ENCODE data around the gene SYT4. TPM values are rescaled to one million over a fixed set of nuclear protein-coding genes. Genes with fewer than 3 reads are reported as not detected.
A peak's percentile ranks its signal among the peaks of the same experiment; 100 is the strongest.

Gene SYT4
- polyA plus RNA-seq, 1 experiment, result not detected

DNA sequence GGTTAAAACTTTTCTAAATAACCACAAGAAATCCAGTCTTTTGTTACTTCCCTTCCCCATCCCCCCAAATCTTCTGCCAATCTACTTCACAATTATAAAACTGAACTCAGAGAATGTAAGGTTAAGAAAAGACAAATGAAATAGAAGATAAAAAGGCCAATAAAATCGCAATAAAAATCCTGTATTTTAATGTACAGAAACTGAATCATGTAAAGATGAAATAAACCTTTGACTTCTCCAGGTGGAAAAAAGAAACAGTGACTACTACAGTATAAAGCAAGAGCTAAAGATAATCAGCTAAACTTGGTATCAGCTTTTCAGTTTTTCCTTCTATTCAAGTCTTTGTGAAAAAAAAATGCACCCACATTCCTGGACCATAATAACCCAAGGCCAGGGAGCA lies 1.7 kb downstream of the SYT4 start:
- TF ChIP-seq, protein P1, sequence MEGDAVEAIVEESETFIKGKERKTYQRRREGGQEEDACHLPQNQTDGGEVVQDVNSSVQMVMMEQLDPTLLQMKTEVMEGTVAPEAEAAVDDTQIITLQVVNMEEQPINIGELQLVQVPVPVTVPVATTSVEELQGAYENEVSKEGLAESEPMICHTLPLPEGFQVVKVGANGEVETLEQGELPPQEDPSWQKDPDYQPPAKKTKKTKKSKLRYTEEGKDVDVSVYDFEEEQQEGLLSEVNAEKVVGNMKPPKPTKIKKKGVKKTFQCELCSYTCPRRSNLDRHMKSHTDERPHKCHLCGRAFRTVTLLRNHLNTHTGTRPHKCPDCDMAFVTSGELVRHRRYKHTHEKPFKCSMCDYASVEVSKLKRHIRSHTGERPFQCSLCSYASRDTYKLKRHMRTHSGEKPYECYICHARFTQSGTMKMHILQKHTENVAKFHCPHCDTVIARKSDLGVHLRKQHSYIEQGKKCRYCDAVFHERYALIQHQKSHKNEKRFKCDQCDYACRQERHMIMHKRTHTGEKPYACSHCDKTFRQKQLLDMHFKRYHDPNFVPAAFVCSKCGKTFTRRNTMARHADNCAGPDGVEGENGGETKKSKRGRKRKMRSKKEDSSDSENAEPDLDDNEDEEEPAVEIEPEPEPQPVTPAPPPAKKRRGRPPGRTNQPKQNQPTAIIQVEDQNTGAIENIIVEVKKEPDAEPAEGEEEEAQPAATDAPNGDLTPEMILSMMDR (IDR thresholded peaks at IDR 0.05; ENCODE audit: insufficient read depth, low read depth, low read length), result no peak

DNA sequence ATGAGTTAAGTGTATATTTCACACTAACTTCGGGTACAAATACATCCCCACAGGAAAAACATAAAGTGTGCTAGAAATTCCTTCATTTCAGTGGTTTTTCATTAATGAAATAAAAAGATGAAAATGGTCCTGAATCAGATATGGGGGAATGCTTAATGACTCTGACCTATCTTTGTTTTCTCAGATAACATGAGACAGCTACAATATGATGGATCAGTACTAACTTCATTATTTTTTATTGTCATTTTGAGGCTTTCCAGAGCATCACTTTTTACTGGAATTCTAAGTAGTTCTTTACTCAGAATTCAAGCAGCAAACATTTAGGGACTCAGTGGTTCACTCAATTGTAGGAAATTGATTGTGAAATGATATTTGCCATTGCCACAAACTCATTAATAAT lies 2.8 kb downstream of the SYT4 start:
- Histone ChIP-seq H3K4me3 (ENCODE audit: low read depth, low read length) (no peak overlapping the region), H3K36me3 (ENCODE audit: control insufficient read depth, insufficient read depth, low read length) (no peaks in the 10 kb centered on the region), H3K27me3 (ENCODE audit: control insufficient read depth, insufficient read depth, low read length) (no peaks in the 10 kb centered on the region)
- ChIA-PET POLR2A (no interaction called here), CTCF (interaction anchor here (6.0 kb wide), 1 partner anchor 1160 kb away, joined by 51 read pairs; no protein-coding TSS in a partner anchor)
- no peak for DNase-seq (ENCODE audit: low read depth)
- TF ChIP-seq, protein P1 (IDR thresholded peaks at IDR 0.05; ENCODE audit: insufficient read depth, low read depth, low read length), result no peak

More for the DNA sequence above, 1.7 kb downstream of the SYT4 start:
- CTCF ChIA-PET, result no interaction called here
- DNase-seq (ENCODE audit: low read depth), result no peak
- H3K36me3 ChIP-seq (ENCODE audit: control insufficient read depth, insufficient read depth, low read length), result no peaks in the 10 kb centered on the region
- no peak overlapping the region for H3K4me3 ChIP-seq (ENCODE audit: low read depth, low read length)
- H3K27me3 ChIP-seq (ENCODE audit: control insufficient read depth, insufficient read depth, low read length), result no peaks in the 10 kb centered on the region
- POLR2A ChIA-PET, result no interaction called here

DNA sequence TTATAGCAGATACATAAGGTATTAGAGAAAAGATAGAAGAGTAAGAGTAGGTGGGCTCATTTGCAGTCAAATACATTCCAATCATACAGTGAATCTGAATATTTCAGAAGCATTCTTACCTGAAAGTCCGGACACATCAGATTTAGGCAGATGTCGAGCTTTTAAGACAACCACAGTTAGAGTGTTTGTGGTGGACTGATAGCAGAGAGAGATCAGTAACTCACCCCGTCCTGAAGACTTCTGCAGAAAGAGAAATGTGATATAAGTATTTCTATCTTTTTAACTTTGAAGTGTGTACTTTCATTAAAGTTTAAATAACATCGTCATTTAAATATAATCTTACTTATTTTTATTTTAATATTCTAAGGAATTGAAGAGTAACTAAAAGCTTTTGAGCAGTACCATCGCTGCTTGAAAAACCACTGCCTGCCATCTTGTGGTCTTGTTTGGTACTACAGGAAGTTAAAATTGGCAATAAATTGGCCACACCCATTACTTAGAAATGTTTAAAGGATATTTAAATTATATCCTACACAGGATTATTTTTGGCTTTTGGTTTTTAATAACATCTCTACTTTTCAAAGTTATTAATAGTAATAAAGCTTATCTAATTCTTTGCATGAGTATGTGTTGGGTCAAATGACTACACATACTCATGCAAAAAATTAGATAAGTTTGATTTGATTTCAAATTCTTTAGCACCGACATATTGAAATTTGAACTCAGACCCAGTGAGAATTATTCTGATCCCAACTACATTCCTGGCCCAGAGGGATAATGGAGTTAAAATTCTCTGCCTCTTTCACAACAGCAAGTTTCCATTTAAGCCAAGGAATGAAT lies 5.5 kb downstream of the SYT4 start:
- H3K4me3 ChIP-seq (ENCODE audit: low read depth, low read length), result no peak overlapping the region
- no peaks in the 10 kb centered on the region for H3K27me3 ChIP-seq (ENCODE audit: control insufficient read depth, insufficient read depth, low read length)
- DNase-seq (ENCODE audit: low read depth), result peak; percentile 3
- CTCF ChIA-PET, result interaction anchor here (0.7 to 6.0 kb wide), 13 partner anchors 9 to 1220 kb away, joined by 3 to 51 read pairs (median 5); no protein-coding TSS in a partner anchor
- no peaks in the 10 kb centered on the region for H3K36me3 ChIP-seq (ENCODE audit: control insufficient read depth, insufficient read depth, low read length)
- POLR2A ChIA-PET, result interaction anchor here (0.6 kb wide), 1 partner anchor 13 kb away, joined by 5 read pairs; no protein-coding TSS in a partner anchor
- TF ChIP-seq, protein P1 (IDR thresholded peaks at IDR 0.05; ENCODE audit: insufficient read depth, low read depth, low read length), result peak; percentile 74

DNA sequence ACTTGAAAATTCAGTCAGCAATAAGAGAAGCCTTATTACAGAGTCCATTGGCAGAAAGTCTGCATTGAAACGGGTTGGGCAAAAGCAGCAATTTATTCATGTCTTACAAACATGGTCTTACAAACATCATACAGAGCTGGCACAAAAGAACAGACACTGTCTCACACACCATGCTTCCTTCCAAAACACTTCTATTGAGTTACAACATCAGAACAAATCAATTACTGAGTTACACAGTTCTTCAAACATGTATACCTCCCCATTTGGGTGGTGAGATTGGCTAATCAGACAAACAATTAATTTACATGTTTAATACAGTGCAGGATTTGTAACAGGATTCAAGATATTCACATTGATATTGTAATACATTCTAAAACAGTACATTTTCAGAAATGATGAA lies 9.5 kb downstream of the SYT4 start:
- TF ChIP-seq, protein P1 (IDR thresholded peaks at IDR 0.05; ENCODE audit: insufficient read depth, low read depth, low read length), result no peak
- no peak for DNase-seq (ENCODE audit: low read depth)
- Histone ChIP-seq H3K27me3 (ENCODE audit: control insufficient read depth, insufficient read depth, low read length) (no peaks in the 10 kb centered on the region), H3K4me3 (ENCODE audit: low read depth, low read length) (no peak overlapping the region), H3K36me3 (ENCODE audit: control insufficient read depth, insufficient read depth, low read length) (no peaks in the 10 kb centered on the region)
- ChIA-PET POLR2A (no interaction called here), CTCF (no interaction called here)

DNA sequence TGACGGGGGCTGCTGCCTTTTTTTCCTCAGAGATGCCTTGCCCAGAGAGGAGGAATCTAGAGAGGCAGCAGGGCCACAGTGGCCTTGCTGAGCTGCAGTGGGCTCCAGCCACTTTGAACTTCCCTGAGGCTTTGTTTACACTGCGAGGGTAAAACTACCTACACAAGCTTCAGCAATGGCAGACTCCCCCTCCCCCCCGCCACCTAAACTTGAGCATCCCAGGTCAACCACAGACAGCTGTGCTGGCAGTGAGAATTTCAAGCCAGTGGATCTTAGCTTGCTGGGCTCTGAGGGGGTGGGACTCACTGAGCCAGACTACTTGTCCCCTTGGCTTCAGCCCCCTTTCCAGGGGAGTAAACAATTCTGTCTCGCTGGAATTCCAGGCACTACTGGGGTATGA lies 11.8 kb downstream of the SYT4 start:
- ChIA-PET CTCF (no interaction called here), POLR2A (no interaction called here)
- TF ChIP-seq, protein P1 (IDR thresholded peaks at IDR 0.05; ENCODE audit: insufficient read depth, low read depth, low read length), result no peak
- H3K36me3 ChIP-seq (ENCODE audit: control insufficient read depth, insufficient read depth, low read length), result no peaks in the 10 kb centered on the region
- DNase-seq (ENCODE audit: low read depth), result no peak
- no peaks in the 10 kb centered on the region for H3K27me3 ChIP-seq (ENCODE audit: control insufficient read depth, insufficient read depth, low read length)
- H3K4me3 ChIP-seq (ENCODE audit: low read depth, low read length), result no peak overlapping the region

Measured in BJ (cell line).